ENCODE results near the gene GHDC.
"Not testable (repeated sequence)": the region's sequence is repeated elsewhere in the genome, so short reads cannot be mapped to it uniquely, and the experiment has no call there.

GHDC gene

GRCh38 chr17:42210046-42210445 is 15.8 kb upstream of the GHDC start:
- TF ChIP-seq, protein P1, sequence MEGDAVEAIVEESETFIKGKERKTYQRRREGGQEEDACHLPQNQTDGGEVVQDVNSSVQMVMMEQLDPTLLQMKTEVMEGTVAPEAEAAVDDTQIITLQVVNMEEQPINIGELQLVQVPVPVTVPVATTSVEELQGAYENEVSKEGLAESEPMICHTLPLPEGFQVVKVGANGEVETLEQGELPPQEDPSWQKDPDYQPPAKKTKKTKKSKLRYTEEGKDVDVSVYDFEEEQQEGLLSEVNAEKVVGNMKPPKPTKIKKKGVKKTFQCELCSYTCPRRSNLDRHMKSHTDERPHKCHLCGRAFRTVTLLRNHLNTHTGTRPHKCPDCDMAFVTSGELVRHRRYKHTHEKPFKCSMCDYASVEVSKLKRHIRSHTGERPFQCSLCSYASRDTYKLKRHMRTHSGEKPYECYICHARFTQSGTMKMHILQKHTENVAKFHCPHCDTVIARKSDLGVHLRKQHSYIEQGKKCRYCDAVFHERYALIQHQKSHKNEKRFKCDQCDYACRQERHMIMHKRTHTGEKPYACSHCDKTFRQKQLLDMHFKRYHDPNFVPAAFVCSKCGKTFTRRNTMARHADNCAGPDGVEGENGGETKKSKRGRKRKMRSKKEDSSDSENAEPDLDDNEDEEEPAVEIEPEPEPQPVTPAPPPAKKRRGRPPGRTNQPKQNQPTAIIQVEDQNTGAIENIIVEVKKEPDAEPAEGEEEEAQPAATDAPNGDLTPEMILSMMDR (IDR thresholded peaks at IDR 0.05; ENCODE audit: insufficient read depth, low read length, poor library complexity, severe bottlenecking), result no peak

GRCh38 chr17:42206153-42206612 is 11.9 kb upstream of the GHDC start:
- H3K4me3 ChIP-seq (replicated peaks; ENCODE audit: low read depth, low read length); H3K27me3 ChIP-seq (replicated peaks; ENCODE audit: control insufficient read depth, insufficient read depth, low read length); DNase-seq (ENCODE audit: extremely low read depth, insufficient read length): not testable (repeated sequence)
- H3K36me3 ChIP-seq (ENCODE audit: control insufficient read depth, insufficient read depth, low read length), result peaks cover 13% of the 10 kb centered on the region

More at GRCh38 chr17:42210046-42210445, 15.8 kb upstream of the GHDC start:
- DNase-seq (ENCODE audit: extremely low read depth, insufficient read length), result no peak
- Histone ChIP-seq H3K4me3 (replicated peaks; ENCODE audit: low read depth, low read length) (no peak overlapping the region), H3K36me3 (ENCODE audit: control insufficient read depth, insufficient read depth, low read length) (peaks cover 4% of the 10 kb centered on the region), H3K27me3 (replicated peaks; ENCODE audit: control insufficient read depth, insufficient read depth, low read length) (no peaks in the 10 kb centered on the region)

DNA sequence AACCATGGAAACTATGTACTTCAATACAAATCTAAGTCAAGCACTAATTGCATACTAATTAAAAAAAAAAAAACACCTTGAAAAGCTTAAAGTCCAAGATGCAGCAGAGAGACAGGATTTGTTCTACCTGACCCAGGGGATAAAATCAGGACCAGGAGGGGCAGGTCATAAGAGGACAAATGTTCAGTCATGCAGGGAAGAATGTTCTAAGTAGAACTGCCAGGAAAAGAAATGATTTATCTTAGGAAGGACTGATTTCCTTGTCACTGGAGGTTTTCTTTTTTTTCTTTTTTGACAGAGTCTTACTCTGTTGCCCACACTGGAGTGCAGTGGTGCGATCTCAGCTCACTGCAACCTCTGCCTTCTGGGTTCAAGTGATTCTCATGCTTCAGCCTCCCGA is 9.1 kb upstream of the GHDC start:
- TF ChIP-seq, protein P1 (IDR thresholded peaks at IDR 0.05; ENCODE audit: insufficient read depth, low read length, poor library complexity, severe bottlenecking), result no peak
- peaks cover 12% of the 10 kb centered on the region for H3K36me3 ChIP-seq (ENCODE audit: control insufficient read depth, insufficient read depth, low read length)
- no peak for DNase-seq (ENCODE audit: extremely low read depth, insufficient read length)
- no peak overlapping the region for H3K4me3 ChIP-seq (replicated peaks; ENCODE audit: low read depth, low read length)
- H3K27me3 ChIP-seq (replicated peaks; ENCODE audit: control insufficient read depth, insufficient read depth, low read length), result no peaks in the 10 kb centered on the region

- peaks cover 12% of the 10 kb centered on the region for H3K36me3 ChIP-seq (ENCODE audit: control insufficient read depth, insufficient read depth, low read length)
These were observed 8.4 kb upstream of the GHDC start for GRCh38 chr17:42202696-42203095.

GRCh38 chr17:42202159-42202558 is 7.9 kb upstream of the GHDC start:
- DNase-seq (ENCODE audit: extremely low read depth, insufficient read length), result no peak
- peaks cover 12% of the 10 kb centered on the region for H3K36me3 ChIP-seq (ENCODE audit: control insufficient read depth, insufficient read depth, low read length)
- no peaks in the 10 kb centered on the region for H3K27me3 ChIP-seq (replicated peaks; ENCODE audit: control insufficient read depth, insufficient read depth, low read length)
- no peak overlapping the region for H3K4me3 ChIP-seq (replicated peaks; ENCODE audit: low read depth, low read length)
- TF ChIP-seq, protein P1 (IDR thresholded peaks at IDR 0.05; ENCODE audit: insufficient read depth, low read length, poor library complexity, severe bottlenecking), result no peak

More at GRCh38 chr17:42202696-42203095, 8.4 kb upstream of the GHDC start:
- Histone ChIP-seq H3K27me3 (replicated peaks; ENCODE audit: control insufficient read depth, insufficient read depth, low read length) (no peaks in the 10 kb centered on the region), H3K4me3 (replicated peaks; ENCODE audit: low read depth, low read length) (no peak overlapping the region)
- TF ChIP-seq, protein P1 (IDR thresholded peaks at IDR 0.05; ENCODE audit: insufficient read depth, low read length, poor library complexity, severe bottlenecking), result no peak
- DNase-seq (ENCODE audit: extremely low read depth, insufficient read length), result no peak

DNA sequence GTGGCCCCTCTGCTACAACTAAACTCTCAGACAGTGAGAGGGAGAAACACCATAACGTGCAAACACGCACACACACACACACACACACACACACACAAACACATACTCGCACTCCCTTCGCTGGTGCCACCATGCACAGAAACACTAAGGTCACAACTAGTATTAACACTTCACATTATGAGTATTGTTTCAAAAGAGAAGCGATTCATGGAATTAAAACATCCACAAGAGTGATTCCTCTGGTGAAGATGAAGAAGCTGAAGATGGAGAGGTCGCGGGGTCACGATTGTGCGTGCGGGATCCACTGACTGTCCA is 7.1 kb upstream of the GHDC start:
- Histone ChIP-seq H3K27me3 (replicated peaks; ENCODE audit: control insufficient read depth, insufficient read depth, low read length) (no peaks in the 10 kb centered on the region), H3K4me3 (replicated peaks; ENCODE audit: low read depth, low read length) (no peak overlapping the region), H3K36me3 (ENCODE audit: control insufficient read depth, insufficient read depth, low read length) (peaks cover 12% of the 10 kb centered on the region)
- TF ChIP-seq, protein P1 (IDR thresholded peaks at IDR 0.05; ENCODE audit: insufficient read depth, low read length, poor library complexity, severe bottlenecking), result no peak
- DNase-seq (ENCODE audit: extremely low read depth, insufficient read length), result no peak
